ENCODE results near the gene PGM1. TPM values are rescaled to one million over a fixed set of nuclear protein-coding genes. Genes with fewer than 3 reads are reported as not detected.

Gene PGM1
- total RNA-seq, 1 donor from 2014 or later, result 32.9 TPM

- DNase-seq (ENCODE audit: low spot score), result no peak
Measured at GRCh38 chr1:63633281-63633680, 40.1 kb downstream of the PGM1 start.

GRCh38 chr1:63634471-63634870 is 41.3 kb downstream of the PGM1 start:
- DNase-seq (ENCODE audit: low spot score), result no peak

- no peak for DNase-seq (ENCODE audit: low spot score)
Measured at GRCh38 chr1:63635681-63636080, 42.5 kb downstream of the PGM1 start.

GRCh38 chr1:63636192-63637105 is 43.2 kb downstream of the PGM1 start:
- no peak for DNase-seq (ENCODE audit: low spot score)

- no peak for DNase-seq (ENCODE audit: low spot score)
Measured at GRCh38 chr1:63638471-63638870, 45.3 kb downstream of the PGM1 start.

GRCh38 chr1:63638875-63639274 is 45.7 kb downstream of the PGM1 start:
- no peak for DNase-seq (ENCODE audit: low spot score)

- DNase-seq (ENCODE audit: low spot score), result no peak
Measured at GRCh38 chr1:63640633-63641567, 47.7 kb downstream of the PGM1 start.

GRCh38 chr1:63641615-63642014 is 48.4 kb downstream of the PGM1 start:
- no peak for DNase-seq (ENCODE audit: low spot score)

GRCh38 chr1:63642901-63643300 is 49.7 kb downstream of the PGM1 start:
- no peak for DNase-seq (ENCODE audit: low spot score)

- DNase-seq (ENCODE audit: low spot score), result no peak
Measured at GRCh38 chr1:63643517-63643916, 50.3 kb downstream of the PGM1 start.

- DNase-seq (ENCODE audit: low spot score), result no peak
Measured at GRCh38 chr1:63643926-63644325, 50.7 kb downstream of the PGM1 start.

GRCh38 chr1:63645317-63645716 is 52.1 kb downstream of the PGM1 start:
- DNase-seq (ENCODE audit: low spot score), result no peak

GRCh38 chr1:63648689-63649088 is 55.5 kb downstream of the PGM1 start:
- no peak for DNase-seq (ENCODE audit: low spot score)

- no peak for DNase-seq (ENCODE audit: low spot score)
Measured at GRCh38 chr1:63651161-63651701, 58.0 kb downstream of the PGM1 start.

GRCh38 chr1:63653976-63654375 is 60.8 kb downstream of the PGM1 start:
- no peak for DNase-seq (ENCODE audit: low spot score)

GRCh38 chr1:63659448-63659847 is 66.2 kb downstream of the PGM1 start:
- no peak for DNase-seq (ENCODE audit: low spot score)

- DNase-seq (ENCODE audit: low spot score), result no peak
Measured at GRCh38 chr1:63662056-63662836, 69.0 kb downstream of the PGM1 start.

GRCh38 chr1:63662841-63663240 is 69.6 kb downstream of the PGM1 start:
- no peak for DNase-seq (ENCODE audit: low spot score)

GRCh38 chr1:63663301-63663700 is 70.1 kb downstream of the PGM1 start:
- no peak for DNase-seq (ENCODE audit: low spot score)

GRCh38 chr1:63663873-63664272 is 70.7 kb downstream of the PGM1 start:
- no peak for DNase-seq (ENCODE audit: low spot score)

GRCh38 chr1:63664742-63665141 is 71.5 kb downstream of the PGM1 start:
- DNase-seq (ENCODE audit: low spot score), result no peak

- no peak for DNase-seq (ENCODE audit: low spot score)
Measured at GRCh38 chr1:63665410-63665809, 72.2 kb downstream of the PGM1 start.

Measured in ureter (tissue), 1 donor.